ENCODE measurements around the gene OR2T1.
"Not testable (repeated sequence)": the region's sequence is repeated elsewhere in the genome, so short reads cannot be mapped to it uniquely, and the experiment has no call there.

- TF ChIP-seq ZNF785 (tag by site-specific recombination; IDR thresholded peaks at IDR 0.05); CTCF (tag by site-specific recombination; IDR thresholded peaks at IDR 0.05); ZNF776 (tag by site-specific recombination; IDR thresholded peaks at IDR 0.05; ENCODE audit: borderline replicate concordance); REST (tag by site-specific recombination; IDR thresholded peaks at IDR 0.05); ZNF138 (tag by site-specific recombination; IDR thresholded peaks at IDR 0.05; ENCODE audit: borderline replicate concordance): not testable (repeated sequence)
These were observed 50.8 kb downstream of the OR2T1 start for GRCh38 chr1:248453619-248454018.

Measured in HEK293 (cell line).